ENCODE results near the gene ARSJ.
"Not testable (repeated sequence)": the region's sequence is repeated elsewhere in the genome, so short reads cannot be mapped to it uniquely, and the experiment has no call there.

ARSJ gene

GRCh38 chr4:113979148-113979904, at the start of gene ARSJ:
TSS of gene ARSJ (minus strand) at chr4:113979647. CDS start at chr4:113978834, 813 bp downstream.
- DNase-seq, result peak; percentile 20

- no peak for DNase-seq
Measured at GRCh38 chr4:114028071-114028470, 48.6 kb upstream of the ARSJ start.

- no peak for DNase-seq
Measured at GRCh38 chr4:114027596-114027995, 48.1 kb upstream of the ARSJ start.

GRCh38 chr4:114026447-114026846, 47.0 kb upstream of the ARSJ start:
- no peak for DNase-seq

- no peak for DNase-seq
Measured at GRCh38 chr4:114025176-114025777, 45.8 kb upstream of the ARSJ start.

- DNase-seq, result no peak
Measured at GRCh38 chr4:114021451-114021850, 42.0 kb upstream of the ARSJ start.

- DNase-seq, result no peak
Measured at GRCh38 chr4:114019969-114020358, 40.5 kb upstream of the ARSJ start.

GRCh38 chr4:114019276-114019968, 40.0 kb upstream of the ARSJ start:
- no peak for DNase-seq

GRCh38 chr4:114017120-114017917, 37.9 kb upstream of the ARSJ start:
- DNase-seq, result no peak

- no peak for DNase-seq
Measured at GRCh38 chr4:114015444-114015899, 36.0 kb upstream of the ARSJ start.

- DNase-seq, result not testable (repeated sequence)
Measured at GRCh38 chr4:114013201-114013600, 33.8 kb upstream of the ARSJ start.

GRCh38 chr4:114012749-114013148, 33.3 kb upstream of the ARSJ start:
- no peak for DNase-seq

GRCh38 chr4:114005569-114006442, 26.4 kb upstream of the ARSJ start:
- DNase-seq, result no peak

- DNase-seq, result peak; percentile 35
Measured at GRCh38 chr4:114004483-114005226, 25.2 kb upstream of the ARSJ start.

GRCh38 chr4:113998531-113998930, 19.1 kb upstream of the ARSJ start:
- DNase-seq, result no peak

GRCh38 chr4:113998079-113998478, 18.6 kb upstream of the ARSJ start:
- DNase-seq, result no peak

GRCh38 chr4:113997206-113997605, 17.8 kb upstream of the ARSJ start:
- no peak for DNase-seq

- DNase-seq, result no peak
Measured at GRCh38 chr4:113996599-113997177, 17.2 kb upstream of the ARSJ start.

- no peak for DNase-seq
Measured at GRCh38 chr4:113993887-113994286, 14.4 kb upstream of the ARSJ start.

GRCh38 chr4:113990886-113991285, 11.4 kb upstream of the ARSJ start:
- no peak for DNase-seq

Data from CD4-positive, alpha-beta T cell treated with Interleukin-17A for 4 hours (primary cell).